Skeletal muscle cell (primary cell): ENCODE data around the gene VPS13D.
A peak's percentile ranks its signal among the peaks of the same experiment; 100 is the strongest.

Experiments used
- DNase-seq: peaks from one replicate; pipeline ENCODE4 v3.0.0-alpha.2; 2010; ENCODE audit warnings: low read depth
- H3K4me3 ChIP-seq: 2 replicates; pipeline ENCODE4 v1.5.1; 2011; ENCODE audit warnings: low read depth, mild to moderate bottlenecking, control low read depth, low read length, moderate library complexity

Gene VPS13D

GRCh38 chr1:12549460-12550349 lies 319.9 kb downstream of the VPS13D start:
- H3K4me3 ChIP-seq, result peak overlapping the region; percentile 22
- DNase-seq, result peak; percentile 83

- no peak for DNase-seq
- H3K4me3 ChIP-seq, result no peak overlapping the region
Observed at GRCh38 chr1:12551584-12551983, 321.8 kb downstream of the VPS13D start.

- no peak overlapping the region for H3K4me3 ChIP-seq
- DNase-seq, result no peak
Observed at GRCh38 chr1:12552111-12552888, 322.5 kb downstream of the VPS13D start.

GRCh38 chr1:12552951-12553921 lies 323.4 kb downstream of the VPS13D start:
- no peak overlapping the region for H3K4me3 ChIP-seq
- DNase-seq, result no peak

GRCh38 chr1:12553963-12554362 lies 324.1 kb downstream of the VPS13D start:
- no peak for DNase-seq
- H3K4me3 ChIP-seq, result no peak overlapping the region

GRCh38 chr1:12554521-12555305 lies 324.9 kb downstream of the VPS13D start:
- no peak for DNase-seq

GRCh38 chr1:12555411-12556367 lies 325.9 kb downstream of the VPS13D start:
- DNase-seq, result no peak
- H3K4me3 ChIP-seq, result no peak overlapping the region

More at GRCh38 chr1:12554521-12555305, 324.9 kb downstream of the VPS13D start:
- H3K4me3 ChIP-seq, result no peak overlapping the region

- H3K4me3 ChIP-seq, result no peak overlapping the region
- peak; percentile 60 for DNase-seq
Observed at GRCh38 chr1:12556368-12556930, 326.6 kb downstream of the VPS13D start.

- DNase-seq, result no peak
- no peak overlapping the region for H3K4me3 ChIP-seq
Observed at GRCh38 chr1:12556957-12557935, 327.4 kb downstream of the VPS13D start.

GRCh38 chr1:12561121-12561520 lies 331.3 kb downstream of the VPS13D start:
- no peak for DNase-seq
- H3K4me3 ChIP-seq, result no peak overlapping the region
